Loucy (cell line): ENCODE results near the gene CD244.

Experiments used
- H2AFZ ChIP-seq: fragments of 200-600 bp; sonication (generic); 2 replicates; pipeline ENCODE4 v1.6.0; 2016; ENCODE audit warnings: antibody characterized with exemption, mild to moderate bottlenecking, low read length, moderate library complexity
- H3F3A ChIP-seq: fragments of 200-600 bp; 2 replicates; pipeline ENCODE4 v1.6.0; 2016; ENCODE audit warnings: antibody characterized with exemption, low read depth, mild to moderate bottlenecking
- H3K27me3 ChIP-seq: fragments of 200-600 bp; sonication (generic); 2 replicates; pipeline ENCODE4 v1.6.1; 2014; ENCODE audit warnings: low read length, mild to moderate bottlenecking; ENCODE audit not compliant: insufficient read depth, poor library complexity, severe bottlenecking
- H3K36me3 ChIP-seq: fragments of 200-600 bp; sonication (generic); 2 replicates; pipeline ENCODE4 v1.6.1; 2016; ENCODE audit warnings: low read length; ENCODE audit not compliant: insufficient read depth
- H3K4me1 ChIP-seq: fragments of 200-600 bp; sonication (generic); 2 replicates; pipeline ENCODE4 v1.5.1; 2014; ENCODE audit warnings: low read length, mild to moderate bottlenecking; ENCODE audit not compliant: insufficient read depth, poor library complexity, severe bottlenecking
- H3K4me2 ChIP-seq: fragments of 200-600 bp; sonication (generic); 2 replicates; pipeline ENCODE4 v1.6.0; 2014; ENCODE audit warnings: antibody characterized with exemption, low read length, low read depth, mild to moderate bottlenecking; ENCODE audit not compliant: poor library complexity, severe bottlenecking
- H3K4me3 ChIP-seq: fragments of 200-600 bp; sonication (generic); 2 replicates; pipeline ENCODE4 v1.5.1; 2014; ENCODE audit warnings: low read length, mild to moderate bottlenecking, mixed read lengths; ENCODE audit not compliant: poor library complexity, severe bottlenecking
- H3K79me2 ChIP-seq: fragments of 200-600 bp; sonication (generic); 2 replicates; pipeline ENCODE4 v1.6.1; 2014; ENCODE audit warnings: low read length; ENCODE audit not compliant: insufficient read depth
- H3K9ac ChIP-seq: fragments of 200-600 bp; sonication (generic); 2 replicates; pipeline ENCODE4 v1.6.0; 2014; ENCODE audit warnings: mild to moderate bottlenecking, low read depth, low read length, moderate library complexity; ENCODE audit not compliant: poor library complexity, severe bottlenecking
- H3K9me2 ChIP-seq: fragments of 200-600 bp; sonication (generic); replicated peaks from 2 replicates; pipeline ENCODE4 v1.6.1; 2016; ENCODE audit warnings: low read depth, low read length, mixed read lengths
- H3K9me3 ChIP-seq: fragments of 200-600 bp; sonication (generic); 2 replicates; pipeline ENCODE4 v1.6.1; 2014; ENCODE audit warnings: mild to moderate bottlenecking, antibody characterized with exemption, low read length, low read depth; ENCODE audit not compliant: insufficient read depth
- H4K20me1 ChIP-seq: fragments of 200-600 bp; sonication (generic); 2 replicates; pipeline ENCODE4 v1.6.0; 2014; ENCODE audit warnings: antibody characterized with exemption, low read length, mild to moderate bottlenecking; ENCODE audit not compliant: insufficient read depth, poor library complexity, severe bottlenecking
- CTCF ChIP-seq: fragments of 200-600 bp; sonication (generic); conservative IDR thresholded peaks from 2 replicates; pipeline ENCODE4 v1.5.1; 2014; ENCODE audit warnings: mild to moderate bottlenecking, antibody characterized with exemption, low read length
- EZH2phosphoT487 ChIP-seq: fragments of 200-600 bp; IDR thresholded peaks from 2 replicates; pipeline ENCODE4 v1.6.1; 2018; ENCODE audit warnings: antibody characterized with exemption, mild to moderate bottlenecking, moderate library complexity, borderline replicate concordance

CD244 gene

GRCh38 chr1:160863061-160863773 is 530 bp upstream of the CD244 start:
- peaks cover 46% of the 10 kb centered on the region for H3K79me2 ChIP-seq
- H2AFZ ChIP-seq = no peak overlapping the region
- peak overlapping the region; percentile 96 for H3K4me2 ChIP-seq
- H3F3A ChIP-seq = peaks cover 10% of the 10 kb centered on the region
- no peaks in the 10 kb centered on the region for H4K20me1 ChIP-seq
- peak overlapping the region; percentile 87 for H3K4me3 ChIP-seq
- no peaks in the 10 kb centered on the region for H3K27me3 ChIP-seq
- no peaks in the 10 kb centered on the region for H3K36me3 ChIP-seq
- H3K9me3 ChIP-seq = no peaks in the 10 kb centered on the region
- H3K4me1 ChIP-seq = peaks cover 68% of the 10 kb centered on the region
- no peaks in the 10 kb centered on the region for H3K9me2 ChIP-seq
- H3K9ac ChIP-seq = peak overlapping the region; percentile 90
- TF ChIP-seq CTCF = no peak
- no peak for TF ChIP-seq EZH2phosphoT487

- Histone ChIP-seq H3K4me3 (peak overlapping the region; percentile 87), H3K79me2 (peaks cover 68% of the 10 kb centered on the region), H3K4me1 (peaks cover 75% of the 10 kb centered on the region), H3K9me3 (no peaks in the 10 kb centered on the region), H3F3A (peaks cover 13% of the 10 kb centered on the region), H3K4me2 (peak overlapping the region; percentile 96), H3K9ac (peak overlapping the region; percentile 90), H3K27me3 (no peaks in the 10 kb centered on the region), H3K9me2 (no peaks in the 10 kb centered on the region), H3K36me3 (no peaks in the 10 kb centered on the region), H2AFZ (no peak overlapping the region), H4K20me1 (no peaks in the 10 kb centered on the region)
- TF ChIP-seq EZH2phosphoT487 = no peak
- no peak for TF ChIP-seq CTCF
Observed at GRCh38 chr1:160860840-160861505, 1.7 kb downstream of the CD244 start.

GRCh38 chr1:160859166-160859565 is 3.5 kb downstream of the CD244 start:
- Histone ChIP-seq H3K4me1 (peaks cover 77% of the 10 kb centered on the region), H3K27me3 (no peaks in the 10 kb centered on the region), H3K36me3 (no peaks in the 10 kb centered on the region), H3K79me2 (peaks cover 82% of the 10 kb centered on the region), H2AFZ (no peak overlapping the region), H3K9me3 (no peaks in the 10 kb centered on the region), H3K4me3 (peak overlapping the region; percentile 87), H3K9ac (peak overlapping the region; percentile 90), H3F3A (peaks cover 23% of the 10 kb centered on the region), H3K9me2 (no peaks in the 10 kb centered on the region), H3K4me2 (peak overlapping the region; percentile 96), H4K20me1 (no peaks in the 10 kb centered on the region)
- no peak for TF ChIP-seq CTCF
- no peak for TF ChIP-seq EZH2phosphoT487
